GM23338 (cell line): ENCODE data around the gene ARHGAP1. TPM values are rescaled to one million over a fixed set of nuclear protein-coding genes. Genes with fewer than 3 reads are reported as not detected.

Experiments
- ATAC-seq: fragments of 200-7000 bp; cut with Tn5 transposase; 3 replicates; pipeline ENCODE4 v1.9.1; 2020
- DNase-seq: peaks from one replicate; pipeline ENCODE4 v3.0.0-alpha.2; 2015; ENCODE audit warnings: low spot score
- H2AFZ ChIP-seq: fragments of 200-600 bp; sonication (generic); 2 replicates; pipeline ENCODE4 v1.8.0; 2016; ENCODE audit warnings: antibody characterized with exemption, mild to moderate bottlenecking, moderate library complexity
- H3F3A ChIP-seq: fragments of 200-600 bp; sonication (generic); replicated peaks from 2 replicates; pipeline ENCODE4 v1.8.0; 2017; ENCODE audit warnings: antibody characterized with exemption, mixed run types, low read depth
- H3K27ac ChIP-seq: fragments of 200-600 bp; sonication (generic); 2 replicates; pipeline ENCODE4 v1.6.1; 2016; ENCODE audit warnings: low read depth
- H3K27me3 ChIP-seq: fragments of 200-600 bp; sonication (generic); 2 replicates; pipeline ENCODE4 v1.8.0; 2016; ENCODE audit warnings: mild to moderate bottlenecking, mixed run types, moderate library complexity; ENCODE audit not compliant: insufficient read depth
- H3K36me3 ChIP-seq: fragments of 200-600 bp; sonication (generic); 2 replicates; pipeline ENCODE4 v1.8.0; 2016; ENCODE audit warnings: mild to moderate bottlenecking; ENCODE audit not compliant: insufficient read depth
- H3K4me1 ChIP-seq: fragments of 200-600 bp; sonication (generic); 2 replicates; pipeline ENCODE4 v1.8.0; 2016; ENCODE audit warnings: mild to moderate bottlenecking, moderate library complexity; ENCODE audit not compliant: insufficient read depth
- H3K4me2 ChIP-seq: fragments of 200-600 bp; sonication (generic); 2 replicates; pipeline ENCODE4 v1.7.1; 2017; ENCODE audit warnings: mixed run types
- H3K4me3 ChIP-seq: fragments of 200-600 bp; sonication (generic); 2 replicates; pipeline ENCODE4 v1.6.1; 2016; ENCODE audit warnings: mixed run types
- H3K79me2 ChIP-seq: fragments of 200-600 bp; sonication (generic); replicated peaks from 2 replicates; pipeline ENCODE4 v1.8.0; 2017; ENCODE audit warnings: mild to moderate bottlenecking; ENCODE audit not compliant: insufficient read depth
- H3K9me2 ChIP-seq: fragments of 200-600 bp; sonication (generic); 2 replicates; pipeline ENCODE4 v1.8.0; 2017; ENCODE audit not compliant: insufficient read depth
- H4K20me1 ChIP-seq: fragments of 200-600 bp; sonication (generic); replicated peaks from 2 replicates; pipeline ENCODE4 v1.8.0; 2017; ENCODE audit warnings: mild to moderate bottlenecking; ENCODE audit not compliant: insufficient read depth
- H3K27ac Mint-ChIP-seq: 2 replicates; pipeline ENCODE4 v1.8.0; 2020; ENCODE audit warnings: inconsistent platforms, mild to moderate bottlenecking, moderate library complexity, mixed read lengths
- H3K27me3 Mint-ChIP-seq: 3 replicates; pipeline ENCODE4 v1.8.0; 2022; ENCODE audit warnings: low read depth, mild to moderate bottlenecking, moderate library complexity, mixed read lengths, inconsistent platforms; ENCODE audit not compliant: insufficient read depth, poor library complexity
- H3K36me3 Mint-ChIP-seq: 3 replicates; pipeline ENCODE4 v1.8.0; 2021; ENCODE audit warnings: low read depth, mild to moderate bottlenecking, inconsistent platforms, moderate library complexity, mixed read lengths
- H3K4me1 Mint-ChIP-seq: 3 replicates; pipeline ENCODE4 v1.8.0; 2020; ENCODE audit warnings: mild to moderate bottlenecking, inconsistent platforms, mixed read lengths
- H3K4me3 Mint-ChIP-seq: 3 replicates; pipeline ENCODE4 v1.8.0; 2021; ENCODE audit warnings: moderate library complexity, mild to moderate bottlenecking, inconsistent platforms, mixed read lengths
- H3K9me3 Mint-ChIP-seq: 3 replicates; pipeline ENCODE4 v1.8.0; 2020; ENCODE audit warnings: moderate library complexity, mild to moderate bottlenecking, inconsistent platforms, mixed read lengths
- JUNB ChIP-seq: IDR thresholded peaks from one replicate; pipeline ENCODE4 v1.6.1; 2016; ENCODE audit warnings: antibody characterized with exemption; ENCODE audit not compliant: unreplicated experiment
- POLR2AphosphoS5 ChIP-seq: IDR thresholded peaks from 2 replicates; pipeline ENCODE4 v1.6.1; 2016; ENCODE audit warnings: antibody characterized with exemption, low read depth
- STAT1 ChIP-seq: IDR thresholded peaks from one replicate; pipeline ENCODE4 v1.6.1; 2016; ENCODE audit warnings: antibody characterized with exemption; ENCODE audit not compliant: unreplicated experiment
- polyA plus RNA-seq: library from polyadenylated mRNA; unstranded; fragments of >200 nt; fragmentation: Nextera tagmentation; extraction: Ambion mirVana; gene quantifications from 2 replicates; pipeline ENCODE4 v1.2.1, GENCODE V29; 2016
- total RNA-seq: library from RNA; depleted of rRNA; stranded (reverse); fragments of >200 nt; shearing (Covaris generic); gene quantifications from 2 replicates; pipeline ENCODE4 v1.2.3, GENCODE V29; 2014
- TF ChIP-seq, protein P1 (sequence below): IDR thresholded peaks from one replicate; pipeline ENCODE4 v1.6.1; 2018; ENCODE audit warnings: antibody characterized with exemption; ENCODE audit not compliant: unreplicated experiment

Gene ARHGAP1
- total and polyA plus RNA-seq, 2 experiments from 2014 or later = 23.4 to 38.1 TPM

DNA sequence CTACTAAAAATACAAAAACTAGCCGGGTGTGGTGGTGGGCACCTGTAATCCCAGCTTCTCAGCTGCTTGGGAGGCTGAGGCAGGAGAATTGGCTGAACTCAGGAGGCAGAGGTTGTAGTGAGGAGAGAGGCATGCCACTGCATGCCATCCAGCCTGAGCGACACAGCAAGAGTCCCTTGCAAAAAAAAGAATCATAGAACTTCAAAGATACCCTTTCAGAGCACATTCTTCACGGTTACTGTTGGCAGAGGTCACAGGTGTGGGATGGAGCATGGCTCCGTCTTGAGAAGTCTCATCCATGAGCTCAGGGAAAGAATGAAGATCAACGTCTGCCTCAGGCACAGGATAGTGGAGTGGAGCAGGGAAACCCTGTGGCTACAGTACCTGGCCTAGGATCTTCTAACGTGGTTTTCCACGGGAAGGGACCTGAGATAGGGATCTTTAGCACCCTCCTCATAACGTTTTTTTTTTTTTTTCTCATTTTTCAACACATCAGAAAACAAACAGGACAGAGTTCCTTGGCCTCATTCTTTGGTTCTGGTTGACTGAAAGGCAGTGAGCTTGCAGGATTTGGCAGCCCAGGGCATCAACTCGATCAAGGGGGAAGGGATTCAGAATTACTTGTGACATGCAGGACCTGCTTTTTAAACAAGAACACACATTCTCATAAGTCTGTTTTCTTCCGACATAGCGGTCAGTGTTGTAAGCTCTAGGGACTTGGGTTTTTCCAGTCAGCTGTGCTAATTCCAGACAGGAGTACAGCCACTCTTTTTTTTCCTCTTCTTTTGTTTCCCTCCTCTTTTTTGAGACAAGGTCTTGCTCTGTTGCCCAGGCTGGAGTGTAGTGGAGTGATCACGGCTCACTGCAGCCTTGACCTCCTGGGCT, 41.4 kb upstream of the ARHGAP1 start (continued):
- TF ChIP-seq, protein P1, sequence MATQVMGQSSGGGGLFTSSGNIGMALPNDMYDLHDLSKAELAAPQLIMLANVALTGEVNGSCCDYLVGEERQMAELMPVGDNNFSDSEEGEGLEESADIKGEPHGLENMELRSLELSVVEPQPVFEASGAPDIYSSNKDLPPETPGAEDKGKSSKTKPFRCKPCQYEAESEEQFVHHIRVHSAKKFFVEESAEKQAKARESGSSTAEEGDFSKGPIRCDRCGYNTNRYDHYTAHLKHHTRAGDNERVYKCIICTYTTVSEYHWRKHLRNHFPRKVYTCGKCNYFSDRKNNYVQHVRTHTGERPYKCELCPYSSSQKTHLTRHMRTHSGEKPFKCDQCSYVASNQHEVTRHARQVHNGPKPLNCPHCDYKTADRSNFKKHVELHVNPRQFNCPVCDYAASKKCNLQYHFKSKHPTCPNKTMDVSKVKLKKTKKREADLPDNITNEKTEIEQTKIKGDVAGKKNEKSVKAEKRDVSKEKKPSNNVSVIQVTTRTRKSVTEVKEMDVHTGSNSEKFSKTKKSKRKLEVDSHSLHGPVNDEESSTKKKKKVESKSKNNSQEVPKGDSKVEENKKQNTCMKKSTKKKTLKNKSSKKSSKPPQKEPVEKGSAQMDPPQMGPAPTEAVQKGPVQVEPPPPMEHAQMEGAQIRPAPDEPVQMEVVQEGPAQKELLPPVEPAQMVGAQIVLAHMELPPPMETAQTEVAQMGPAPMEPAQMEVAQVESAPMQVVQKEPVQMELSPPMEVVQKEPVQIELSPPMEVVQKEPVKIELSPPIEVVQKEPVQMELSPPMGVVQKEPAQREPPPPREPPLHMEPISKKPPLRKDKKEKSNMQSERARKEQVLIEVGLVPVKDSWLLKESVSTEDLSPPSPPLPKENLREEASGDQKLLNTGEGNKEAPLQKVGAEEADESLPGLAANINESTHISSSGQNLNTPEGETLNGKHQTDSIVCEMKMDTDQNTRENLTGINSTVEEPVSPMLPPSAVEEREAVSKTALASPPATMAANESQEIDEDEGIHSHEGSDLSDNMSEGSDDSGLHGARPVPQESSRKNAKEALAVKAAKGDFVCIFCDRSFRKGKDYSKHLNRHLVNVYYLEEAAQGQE = no peak
- no peak for TF ChIP-seq JUNB
- no peak for TF ChIP-seq STAT1

DNA sequence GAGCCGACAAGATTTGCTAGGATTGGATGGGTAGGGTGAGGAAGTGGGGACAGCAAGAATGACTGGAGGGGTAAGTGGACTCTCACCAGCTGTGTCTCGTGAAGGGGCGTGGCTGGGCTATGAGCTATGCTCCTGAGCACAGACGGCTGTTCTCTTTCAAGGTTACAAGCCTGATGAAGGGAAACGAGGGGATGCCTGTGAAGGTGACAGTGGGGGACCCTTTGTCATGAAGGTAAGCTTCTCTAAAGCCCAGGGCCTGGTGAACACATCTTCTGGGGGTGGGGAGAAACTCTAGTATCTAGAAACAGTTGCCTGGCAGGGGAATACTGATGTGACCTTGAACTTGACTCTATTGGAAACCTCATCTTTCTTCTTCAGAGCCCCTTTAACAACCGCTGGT, 38.5 kb upstream of the ARHGAP1 start:
- peaks cover 3% of the 10 kb centered on the region; the same call in 1 of the 2 replicates for H4K20me1 ChIP-seq
- H3K36me3 ChIP-seq = peaks cover 15% of the 10 kb centered on the region
- TF ChIP-seq, protein P1 = no peak
- no peak for TF ChIP-seq POLR2AphosphoS5
- no peak overlapping the region for H3K4me3 ChIP-seq
- DNase-seq = peak; percentile 36
- ATAC-seq = peak; percentile 83
- H3K27me3 Mint-ChIP-seq = peaks cover 8% of the 10 kb centered on the region
- no peaks in the 10 kb centered on the region; the same call in 2 of the 3 replicates for H3K9me3 Mint-ChIP-seq
- H3K4me1 Mint-ChIP-seq = peaks cover 7% of the 10 kb centered on the region; the same call in 2 of the 3 replicates
- H3K36me3 Mint-ChIP-seq = peaks cover 35% of the 10 kb centered on the region
- H3K27ac Mint-ChIP-seq = no peak overlapping the region
- H3K27ac ChIP-seq = no peak overlapping the region
- H3F3A ChIP-seq = peaks cover 13% of the 10 kb centered on the region; the same call in 1 of the 2 replicates
- H3K4me1 ChIP-seq = no peaks in the 10 kb centered on the region
- no peak overlapping the region for H3K4me2 ChIP-seq
- no peaks in the 10 kb centered on the region for H3K9me2 ChIP-seq
- H2AFZ ChIP-seq = no peak overlapping the region
- no peaks in the 10 kb centered on the region for H3K27me3 ChIP-seq
- H3K4me3 Mint-ChIP-seq = no peak overlapping the region
- no peaks in the 10 kb centered on the region for H3K79me2 ChIP-seq
